T follicular helper cell (primary cell): ENCODE data around the gene PPP4R2.
"Not testable (repeated sequence)": the region's sequence is repeated elsewhere in the genome, so short reads cannot be mapped to it uniquely, and the experiment has no call there.

ENCODE experiments used
- DNase-seq: peaks from one replicate; pipeline ENCODE4 v3.0.0-alpha.2; 2020; ENCODE audit warnings: low read depth

PPP4R2 gene

GRCh38 chr3:72977060-72977808 is 19.4 kb upstream of the PPP4R2 start:
- no peak for DNase-seq

DNA sequence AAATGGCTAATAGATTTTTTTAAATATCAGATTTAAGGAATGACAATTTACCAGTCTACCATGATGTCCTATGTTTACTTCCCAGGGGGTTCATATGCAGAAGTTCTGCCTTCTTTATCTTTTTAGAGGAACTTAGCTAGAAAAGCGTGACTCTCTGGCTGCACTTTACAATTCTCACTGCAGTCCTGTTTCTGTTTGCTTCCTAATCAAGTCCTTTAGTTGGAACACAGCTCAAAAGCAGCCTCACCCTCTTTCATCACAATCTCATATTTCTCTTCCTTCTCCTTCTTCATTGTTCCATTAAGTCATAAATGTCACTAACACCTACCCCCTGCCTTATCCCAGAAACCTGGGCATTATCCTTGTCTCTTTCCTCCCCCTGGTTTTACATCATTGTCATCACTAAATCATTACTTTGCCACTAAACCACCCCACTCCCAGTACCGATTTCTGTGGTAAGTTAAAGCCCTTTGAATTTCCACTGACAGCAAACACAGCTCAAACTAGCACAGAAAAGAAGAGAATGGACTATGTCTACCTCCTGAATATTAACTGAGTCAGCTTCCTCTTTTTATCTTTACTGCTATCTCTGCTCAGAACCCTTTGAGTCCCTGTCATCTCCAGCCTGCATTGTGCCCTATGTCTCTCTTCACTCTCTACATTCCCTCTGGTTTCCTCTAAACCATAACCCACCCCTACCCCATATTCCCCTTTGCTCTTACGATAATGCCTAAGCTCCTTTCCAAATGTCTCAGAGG is 13.8 kb upstream of the PPP4R2 start:
- DNase-seq = no peak

GRCh38 chr3:72985576-72985975 is 11.0 kb upstream of the PPP4R2 start:
- no peak for DNase-seq

- no peak for DNase-seq
Observed at GRCh38 chr3:72990701-72991395, 5.8 kb upstream of the PPP4R2 start.

GRCh38 chr3:72991522-72991921 is 5.1 kb upstream of the PPP4R2 start:
- DNase-seq = no peak

DNA sequence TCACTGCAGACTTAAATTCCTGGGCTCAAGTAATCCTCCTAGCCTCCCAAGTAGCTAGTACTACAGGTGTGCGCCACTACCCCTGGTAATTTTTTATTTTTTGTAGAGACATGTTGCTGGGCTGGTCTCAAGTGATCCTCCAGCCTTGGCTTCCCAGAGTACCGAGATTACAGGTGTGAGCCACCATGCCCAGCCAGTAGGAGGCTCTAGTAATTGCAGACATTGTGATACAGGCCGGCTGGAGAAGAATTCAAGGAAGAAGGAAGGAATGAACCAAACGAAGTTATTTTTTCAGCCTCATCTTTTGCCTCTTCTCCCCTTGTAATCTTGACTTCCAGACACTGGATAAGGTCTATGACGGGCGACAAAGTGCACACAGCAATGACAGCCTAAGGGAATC is 3.2 kb upstream of the PPP4R2 start:
- DNase-seq = no peak

- no peak for DNase-seq
Observed at GRCh38 chr3:72995337-72995736, 1.3 kb upstream of the PPP4R2 start.

GRCh38 chr3:72996121-72996472 is 514 bp upstream of the PPP4R2 start:
- no peak for DNase-seq

- peak; percentile 33 for DNase-seq
Observed at GRCh38 chr3:72997421-72997961, 880 bp downstream of the PPP4R2 start.

DNA sequence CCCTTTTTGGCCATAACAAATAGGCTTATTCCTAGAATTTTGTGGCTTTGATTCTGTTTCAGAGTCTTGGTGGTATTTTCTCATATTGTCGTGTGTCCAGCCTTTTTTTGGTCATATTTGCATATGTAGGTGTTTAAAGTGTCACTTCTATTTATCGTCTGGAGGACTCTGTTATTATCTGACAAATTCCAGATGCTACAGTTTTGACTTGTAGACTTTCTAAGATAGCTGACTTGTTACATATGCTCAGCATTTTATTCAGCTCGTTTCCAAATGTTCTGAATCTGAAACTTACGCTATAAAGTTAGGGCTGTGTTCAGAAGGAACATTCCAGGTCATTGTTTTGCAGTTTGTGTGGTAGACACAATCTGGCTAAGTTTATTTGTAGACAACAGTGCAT is 1.9 kb downstream of the PPP4R2 start:
- DNase-seq = no peak

DNA sequence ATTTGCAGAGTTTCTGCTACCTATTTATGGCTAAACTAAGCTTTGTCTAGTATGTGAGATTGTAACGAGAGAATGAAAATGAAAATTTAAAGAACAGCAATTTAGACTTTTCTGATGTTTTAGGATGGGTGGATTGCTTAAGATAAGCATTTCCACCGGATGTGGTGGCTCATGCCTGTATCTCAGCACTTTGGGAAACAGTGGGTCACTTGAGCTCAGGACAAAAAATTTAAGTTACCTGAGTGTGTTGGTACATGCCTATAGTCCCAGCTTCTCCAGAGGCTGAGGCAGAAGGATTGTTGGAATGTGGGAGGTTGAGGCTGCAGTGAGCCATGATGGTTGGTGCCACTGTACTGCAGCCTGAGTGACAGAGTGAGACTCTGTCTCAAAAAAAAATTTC is 3.3 kb downstream of the PPP4R2 start:
- DNase-seq = no peak

GRCh38 chr3:73003050-73003449 is 6.4 kb downstream of the PPP4R2 start:
- not testable (repeated sequence) for DNase-seq

- DNase-seq = no peak
Observed at GRCh38 chr3:73004316-73004715, 7.7 kb downstream of the PPP4R2 start.

- DNase-seq = no peak
Observed at GRCh38 chr3:73007992-73008712, 11.5 kb downstream of the PPP4R2 start.

DNA sequence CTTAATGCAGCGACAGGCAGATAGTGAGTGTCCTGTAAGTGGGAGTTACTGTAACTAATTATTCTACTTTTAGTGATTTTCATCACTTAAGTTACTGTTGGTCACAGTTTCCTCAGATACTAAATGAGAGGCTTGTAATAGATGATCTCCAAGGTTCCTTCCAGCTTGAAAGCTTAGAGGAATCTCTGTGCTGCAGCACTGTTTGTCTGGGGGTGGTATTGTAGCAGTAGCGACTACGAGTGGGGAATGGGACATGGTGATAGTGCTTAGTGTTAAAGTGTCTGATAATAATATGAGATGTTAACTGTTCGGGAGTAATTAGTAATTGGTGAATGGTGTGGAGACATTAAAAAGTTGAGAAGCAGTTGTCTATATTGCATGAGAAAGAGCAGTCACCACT is 12.4 kb downstream of the PPP4R2 start:
- DNase-seq = no peak

- no peak for DNase-seq
Observed at GRCh38 chr3:73009750-73010149, 13.1 kb downstream of the PPP4R2 start.

GRCh38 chr3:73010158-73010557 is 13.5 kb downstream of the PPP4R2 start:
- no peak for DNase-seq

DNA sequence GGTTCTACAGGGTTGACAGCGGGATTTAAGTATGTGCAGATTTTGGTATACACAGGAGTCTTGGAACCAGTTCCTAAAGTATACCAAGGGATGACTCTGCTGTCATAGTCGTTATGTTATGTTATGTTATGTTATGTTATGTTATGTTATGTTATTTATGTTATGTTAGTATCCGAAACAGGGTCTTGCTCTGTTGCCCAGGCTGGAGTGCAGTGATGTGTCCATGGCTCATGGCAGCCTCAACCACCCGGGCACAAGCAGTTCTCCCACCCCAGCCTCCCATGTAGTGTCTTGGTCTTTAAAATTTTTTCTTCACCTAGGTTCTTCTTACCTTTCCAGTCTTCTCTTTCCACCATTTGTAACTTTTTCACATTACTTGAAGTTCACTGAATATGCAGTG is 21.7 kb downstream of the PPP4R2 start:
- DNase-seq = no peak

DNA sequence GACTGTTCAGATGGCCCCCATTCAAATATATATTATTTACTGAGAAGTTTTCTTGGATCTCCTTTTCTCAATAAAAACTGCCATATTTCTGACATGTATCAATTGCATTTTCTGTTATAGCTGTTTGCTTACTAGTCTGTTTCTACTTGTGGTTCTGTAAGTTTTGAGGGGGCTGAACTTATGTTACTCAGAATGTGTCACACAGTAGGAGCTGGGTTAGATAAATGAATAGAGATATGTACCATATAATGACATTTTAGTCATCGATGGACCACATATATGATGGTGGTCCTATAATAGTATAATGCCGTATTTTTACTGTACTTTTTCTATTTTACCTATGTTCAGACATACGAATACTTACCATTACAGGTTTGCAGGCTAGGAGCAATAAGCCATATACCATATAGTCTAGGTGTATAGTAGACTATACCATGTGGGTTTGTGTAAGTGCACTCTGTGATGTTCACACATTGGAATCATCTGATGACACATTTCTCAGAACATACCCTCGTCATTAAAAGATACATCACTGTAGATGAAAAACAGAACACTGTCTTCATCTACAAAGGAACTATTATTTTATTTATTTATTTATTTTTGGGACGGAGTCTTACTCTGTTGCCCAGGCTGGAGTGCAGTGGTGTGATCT is 22.3 kb downstream of the PPP4R2 start:
- no peak for DNase-seq

- no peak for DNase-seq
Observed at GRCh38 chr3:73021301-73021835, 24.8 kb downstream of the PPP4R2 start.

DNA sequence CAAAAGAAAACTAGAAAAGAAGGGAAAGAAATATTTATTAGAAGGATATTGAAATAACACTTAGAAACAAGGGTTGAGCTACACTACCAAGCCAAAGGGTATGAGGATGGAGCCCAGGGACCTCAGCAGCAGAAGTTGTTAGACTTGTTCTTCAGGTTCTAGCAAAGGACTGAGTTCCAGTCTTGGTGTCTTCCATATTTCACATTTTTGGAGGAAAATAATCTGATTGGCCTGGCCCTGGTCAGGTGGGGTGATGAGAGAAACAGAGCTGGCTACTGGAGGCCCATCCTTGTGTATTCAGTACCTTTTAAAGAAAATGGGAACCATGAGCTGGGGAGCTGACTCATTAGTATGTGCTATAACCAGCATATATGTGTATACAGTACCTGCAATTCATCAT is 28.2 kb downstream of the PPP4R2 start:
- DNase-seq = no peak
